Measurements from ENCODE around the gene GON4L. TPM values are rescaled to one million over a fixed set of nuclear protein-coding genes. Genes with fewer than 3 reads are reported as not detected.

GON4L gene
- total RNA-seq, 5 donors from 2014 or later (not counting 1 experiment from before 2014, with no cell fraction given): 101 to 113 (median 105) TPM

- H3K4me3 Mint-ChIP-seq: no peak overlapping the region
- no peak overlapping the region for H3K4me3 ChIP-seq (ENCODE audit: control insufficient read depth in 1 of 2, extremely low read depth in 1 of 2, low read length in 1 of 2)
- DNase-seq (no peak), ATAC-seq (replicated peaks in 1 of 4) (no peak)
- no peak overlapping the region for H3K27ac ChIP-seq (ENCODE audit: low read length)
- H3K27me3 Mint-ChIP-seq: peaks cover 0 to under 1% of the 10 kb centered on the region in 2 donors
- peaks cover 4% of the 10 kb centered on the region for H3K36me3 Mint-ChIP-seq
- no peaks in the 10 kb centered on the region for H3K9me3 ChIP-seq
- no peaks in the 10 kb centered on the region for H3K4me1 Mint-ChIP-seq
- ChIA-PET POLR2A (no interaction called here), CTCF (interaction anchor here in 1 of 2 donors (0.5 kb wide), 1 partner anchor 38 kb away, joined by 3 read pairs; no protein-coding TSS in a partner anchor)
- H3K36me3 ChIP-seq (ENCODE audit: control insufficient read depth in 2 of 2, extremely low read depth in 1 of 2, insufficient read depth in 1 of 2, low read length in 1 of 2): peaks cover 0 to 7% of the 10 kb centered on the region in 2 donors
- H3K4me1 ChIP-seq (ENCODE audit: control insufficient read depth in 1 of 2, extremely low read depth in 1 of 2, insufficient read depth in 2 of 2, low read length in 2 of 2): no peaks in the 10 kb centered on the region
- H3K27me3 ChIP-seq (replicated peaks in 1 of 2; ENCODE audit: control insufficient read depth in 2 of 2, extremely low read depth in 1 of 2, insufficient read depth in 2 of 2, low read length in 1 of 2): no peaks in the 10 kb centered on the region
- H3K27ac Mint-ChIP-seq: no peak overlapping the region
- H3K9me3 Mint-ChIP-seq: no peaks in the 10 kb centered on the region
- 96% methylated on average over 8 of the region's 8 CpGs for whole genome bisulfite sequencing (ENCODE audit: insufficient coverage)
Measured at GRCh38 chr1:155867766-155868165, 10.8 kb upstream of the GON4L start.

GRCh38 chr1:155864393-155864792, 7.4 kb upstream of the GON4L start:
- no peak overlapping the region for H3K4me3 ChIP-seq (ENCODE audit: control insufficient read depth in 1 of 2, extremely low read depth in 1 of 2, low read length in 1 of 2)
- H3K9me3 ChIP-seq: no peaks in the 10 kb centered on the region
- Mint-ChIP-seq H3K4me3 (no peak overlapping the region), H3K9me3 (no peaks in the 10 kb centered on the region), H3K27ac (no peak overlapping the region), H3K27me3 (peaks cover under 1 to 14% of the 10 kb centered on the region in 2 donors), H3K36me3 (peaks cover under 1% of the 10 kb centered on the region), H3K4me1 (peaks cover 7 to 14% (median 9%) of the 10 kb centered on the region in 3 donors)
- ChIA-PET POLR2A (interaction anchor here in 1 of 2 donors (0.6 to 0.7 kb wide), 2 partner anchors 8 to 254 kb away, joined by 5 to 8 read pairs; no protein-coding TSS in a partner anchor), CTCF (interaction anchor here in 1 of 2 donors (0.6 kb wide), 1 partner anchor 45 kb away, joined by 4 read pairs; no protein-coding TSS in a partner anchor)
- H3K27me3 ChIP-seq (replicated peaks in 1 of 2; ENCODE audit: control insufficient read depth in 2 of 2, extremely low read depth in 1 of 2, insufficient read depth in 2 of 2, low read length in 1 of 2): peaks cover 0 to 12% of the 10 kb centered on the region in 2 experiments
- H3K27ac ChIP-seq (ENCODE audit: low read length): no peak overlapping the region
- H3K36me3 ChIP-seq (ENCODE audit: control insufficient read depth in 2 of 2, extremely low read depth in 1 of 2, insufficient read depth in 1 of 2, low read length in 1 of 2): no peaks in the 10 kb centered on the region
- no peak for DNase-seq
- H3K4me1 ChIP-seq (ENCODE audit: control insufficient read depth in 1 of 2, extremely low read depth in 1 of 2, insufficient read depth in 2 of 2, low read length in 2 of 2): peaks cover 0 to 15% of the 10 kb centered on the region in 2 experiments
- no peak for ATAC-seq (replicated peaks in 1 of 4)

- H3K4me3 ChIP-seq (ENCODE audit: control insufficient read depth in 1 of 2, extremely low read depth in 1 of 2, low read length in 1 of 2): no peak overlapping the region
- Mint-ChIP-seq H3K36me3 (no peaks in the 10 kb centered on the region), H3K27me3 (peaks cover 2 to 15% of the 10 kb centered on the region in 2 donors), H3K9me3 (no peaks in the 10 kb centered on the region), H3K4me3 (no peak overlapping the region), H3K27ac (no peak overlapping the region), H3K4me1 (peaks cover 18 to 34% (median 34%) of the 10 kb centered on the region in 3 donors)
- CTCF ChIA-PET: no interaction called here
- ATAC-seq (replicated peaks in 1 of 4): no peak
- peaks cover 0 to 12% of the 10 kb centered on the region in 2 experiments for H3K27me3 ChIP-seq (replicated peaks in 1 of 2; ENCODE audit: control insufficient read depth in 2 of 2, extremely low read depth in 1 of 2, insufficient read depth in 2 of 2, low read length in 1 of 2)
- H3K9me3 ChIP-seq: no peaks in the 10 kb centered on the region
- POLR2A ChIA-PET: interaction anchor here in 1 of 2 donors (0.5 kb wide), 1 partner anchor 61 kb away, joined by 3 read pairs; no protein-coding TSS in a partner anchor
- no CpG with 5 or more reads among the region's 2 CpGs for WGBS (ENCODE audit: insufficient coverage)
- no peak for DNase-seq
- no peak overlapping the region for H3K27ac ChIP-seq (ENCODE audit: low read length)
- peaks cover 2 to 27% of the 10 kb centered on the region in 2 experiments for H3K4me1 ChIP-seq (ENCODE audit: control insufficient read depth in 1 of 2, extremely low read depth in 1 of 2, insufficient read depth in 2 of 2, low read length in 2 of 2)
- no peaks in the 10 kb centered on the region for H3K36me3 ChIP-seq (ENCODE audit: control insufficient read depth in 2 of 2, extremely low read depth in 1 of 2, insufficient read depth in 1 of 2, low read length in 1 of 2)
Measured at GRCh38 chr1:155861896-155862295, 4.9 kb upstream of the GON4L start.

GRCh38 chr1:155860970-155861510, 4.0 kb upstream of the GON4L start:
- WGBS (ENCODE audit: insufficient coverage): 100% methylated on average over 1 of the region's 2 CpGs
- Mint-ChIP-seq H3K27ac (peak overlapping the region in 1 of 2 donors; percentile 64), H3K9me3 (no peaks in the 10 kb centered on the region), H3K36me3 (no peaks in the 10 kb centered on the region), H3K27me3 (peaks cover 2 to 15% of the 10 kb centered on the region in 2 donors), H3K4me1 (peaks cover 27 to 43% (median 40%) of the 10 kb centered on the region in 3 donors), H3K4me3 (peak overlapping the region in 1 of 3 donors; percentile 98)
- Histone ChIP-seq H3K4me1 (ENCODE audit: control insufficient read depth in 1 of 2, extremely low read depth in 1 of 2, insufficient read depth in 2 of 2, low read length in 2 of 2) (peaks cover 8 to 35% of the 10 kb centered on the region in 2 experiments), H3K36me3 (ENCODE audit: control insufficient read depth in 2 of 2, extremely low read depth in 1 of 2, insufficient read depth in 1 of 2, low read length in 1 of 2) (no peaks in the 10 kb centered on the region), H3K27ac (ENCODE audit: low read length) (peak overlapping the region; percentile 87), H3K9me3 (no peaks in the 10 kb centered on the region), H3K27me3 (replicated peaks in 1 of 2; ENCODE audit: control insufficient read depth in 2 of 2, extremely low read depth in 1 of 2, insufficient read depth in 2 of 2, low read length in 1 of 2) (peaks cover 0 to 12% of the 10 kb centered on the region in 2 experiments), H3K4me3 (ENCODE audit: control insufficient read depth in 1 of 2, extremely low read depth in 1 of 2, low read length in 1 of 2) (no peak overlapping the region)
- ChIA-PET CTCF (no interaction called here), POLR2A (interaction anchor here in 1 of 2 donors (0.6 kb wide), 1 partner anchor 426 kb away, joined by 3 read pairs; no protein-coding TSS in a partner anchor)
- ATAC-seq (replicated peaks in 1 of 4) (no peak), DNase-seq (no peak)

- Mint-ChIP-seq H3K36me3 (peaks cover 2% of the 10 kb centered on the region), H3K27me3 (peaks cover 2 to 15% of the 10 kb centered on the region in 2 donors), H3K4me1 (peaks cover 32 to 48% (median 46%) of the 10 kb centered on the region in 3 donors), H3K9me3 (no peaks in the 10 kb centered on the region), H3K4me3 (peak overlapping the region; percentile 89 to 98 (median 90)), H3K27ac (peak overlapping the region; percentile 93 to 94)
- ChIA-PET POLR2A (interaction anchor here in 1 of 2 donors (0.6 kb wide), 1 partner anchor 1649 kb away, joined by 3 read pairs; no protein-coding TSS in a partner anchor), CTCF (interaction anchor here in 1 of 2 donors (1.1 kb wide), 1 partner anchor 18 kb away, joined by 5 read pairs; no protein-coding TSS in a partner anchor)
- H3K9me3 ChIP-seq: no peaks in the 10 kb centered on the region
- ATAC-seq (replicated peaks in 1 of 4) (peak; percentile 5 to 38 (median 12)), DNase-seq (peak; percentile 7 to 83 (median 54))
- peaks cover 0 to 12% of the 10 kb centered on the region in 2 experiments for H3K27me3 ChIP-seq (replicated peaks in 1 of 2; ENCODE audit: control insufficient read depth in 2 of 2, extremely low read depth in 1 of 2, insufficient read depth in 2 of 2, low read length in 1 of 2)
- H3K4me3 ChIP-seq (ENCODE audit: control insufficient read depth in 1 of 2, extremely low read depth in 1 of 2, low read length in 1 of 2): peak overlapping the region in 1 of 2 donors; percentile 53
- peak overlapping the region; percentile 87 for H3K27ac ChIP-seq (ENCODE audit: low read length)
- H3K36me3 ChIP-seq (ENCODE audit: control insufficient read depth in 2 of 2, extremely low read depth in 1 of 2, insufficient read depth in 1 of 2, low read length in 1 of 2): peaks cover 0 to 2% of the 10 kb centered on the region in 2 donors
- H3K4me1 ChIP-seq (ENCODE audit: control insufficient read depth in 1 of 2, extremely low read depth in 1 of 2, insufficient read depth in 2 of 2, low read length in 2 of 2): peaks cover 8 to 43% of the 10 kb centered on the region in 2 experiments
- 2% methylated on average over 29 of the region's 35 CpGs for WGBS (ENCODE audit: insufficient coverage)
Measured at GRCh38 chr1:155859881-155860871, 3.2 kb upstream of the GON4L start.
